ENCODE results near the gene GPR45. TPM values are rescaled to one million over a fixed set of nuclear protein-coding genes. Genes with fewer than 3 reads are reported as not detected.

The GPR45 gene
- total and polyA plus RNA-seq, 2 donors (not counting 3 experiments of a cell fraction or from before 2014, with no cell fraction given) = not detected

GRCh38 chr2:105278654-105279053, 37.1 kb downstream of the GPR45 start:
- no peaks in the 10 kb centered on the region for H3K9me3 ChIP-seq (replicated peaks; ENCODE audit: control insufficient read depth, insufficient read depth, low read length)
- H3K4me2 ChIP-seq (ENCODE audit: insufficient read depth, low read length) = no peak overlapping the region
- H3K27ac ChIP-seq (ENCODE audit: insufficient read depth, low read depth, low read length) = no peak overlapping the region
- no peaks in the 10 kb centered on the region for H4K20me1 ChIP-seq (replicated peaks; ENCODE audit: control insufficient read depth, extremely low read depth, insufficient read depth, low read length)
- dilution Hi-C loops (cut with MboI; ENCODE audit: extremely low pct_ligation_motif_present, low sequenced_read_pairs) = no loop called here
- no TSS peak for BruUV-seq (replicated peaks)
- H3K27me3 ChIP-seq (ENCODE audit: control insufficient read depth in 2 of 2, insufficient read depth in 2 of 2, low read length in 2 of 2) = no peaks in the 10 kb centered on the region
- no peaks in the 10 kb centered on the region for H3K79me2 ChIP-seq (ENCODE audit: control insufficient read depth, insufficient read depth, low read length)
- peaks cover 10 to 36% of the 10 kb centered on the region in 2 experiments for H3K36me3 ChIP-seq (ENCODE audit: control insufficient read depth in 2 of 2, extremely low read depth in 1 of 2, insufficient read depth in 2 of 2, low read length in 2 of 2)
- ChIA-PET POLR2A (no interaction called here), CTCF (interaction anchor here (1.1 to 2.1 kb wide), 3 partner anchors 9 to 16 kb away, joined by 3 to 10 read pairs (median 4); no protein-coding TSS in a partner anchor)
- intact Hi-C loops (cut with micrococcal nuclease) = no loop called here
- FAIRE-seq = no peak
- no peak overlapping the region for H3K4me3 ChIP-seq (replicated peaks in 1 of 3; ENCODE audit: insufficient read depth in 1 of 3, low read depth in 1 of 3, low read length in 3 of 3)
- DNase-seq (ENCODE audit: low read depth, low spot score) = no peak
- no peak overlapping the region for H3K9ac ChIP-seq (replicated peaks; ENCODE audit: extremely low read depth, insufficient read depth, low read length)
- H2AFZ ChIP-seq (ENCODE audit: low read depth, low read length) = no peak overlapping the region
- peaks cover 11% of the 10 kb centered on the region for H3K4me1 ChIP-seq (ENCODE audit: control insufficient read depth, extremely low read depth, insufficient read depth, low read length)
- no peak for TF ChIP-seq POLR2AphosphoS5 (IDR thresholded peaks at IDR 0.05; ENCODE audit: insufficient read depth, low read depth, low read length)
- no peak for TF ChIP-seq POLR2A (IDR thresholded peaks at IDR 0.05; ENCODE audit: low read depth, low read length)
- TF ChIP-seq MAX (IDR thresholded peaks at IDR 0.05; ENCODE audit: insufficient read depth, insufficient read length) = no peak
- no peak for TF ChIP-seq GATA2 (IDR thresholded peaks at IDR 0.05; ENCODE audit: insufficient read depth, insufficient read length, low read depth, low read length)
- no peak for TF ChIP-seq FOS (IDR thresholded peaks at IDR 0.05; ENCODE audit: borderline replicate concordance, insufficient read depth, low read length)
- no peak for TF ChIP-seq EZH2 (IDR thresholded peaks at IDR 0.05; ENCODE audit: borderline replicate concordance, low read depth, low read length, severe bottlenecking)
- no peak for TF ChIP-seq CTCF (IDR thresholded peaks at IDR 0.05; ENCODE audit: extremely low read depth in 1 of 2, insufficient read depth in 1 of 2, low read depth in 1 of 2, low read length in 2 of 2)
- TF ChIP-seq JUN (IDR thresholded peaks at IDR 0.05; ENCODE audit: borderline replicate concordance, insufficient read depth, insufficient read length, low read depth) = no peak
- TF ChIP-seq MYC (IDR thresholded peaks at IDR 0.05; ENCODE audit: low read depth, low read length) = no peak
- peaks cover 2% of the 10 kb centered on the region for H3K9me1 ChIP-seq (replicated peaks; ENCODE audit: control insufficient read depth, extremely low read depth, insufficient read depth, low read length)

Data from endothelial cell of umbilical vein (primary cell).